Left colon (tissue), 2 donors: Measurements from ENCODE around the gene RAI14. TPM values are rescaled to one million over a fixed set of nuclear protein-coding genes. Genes with fewer than 3 reads are reported as not detected.
A peak's percentile ranks its signal among the peaks of the same experiment; 100 is the strongest.
"Not testable (repeated sequence)": the region's sequence is repeated elsewhere in the genome, so short reads cannot be mapped to it uniquely, and the experiment has no call there.

Experiments
- ATAC-seq: fragments of 200-7000 bp; cut with Tn5 transposase; one replicate; pipeline ENCODE4 v1.9.1; 2020; ENCODE audit warnings: mild to moderate bottlenecking, moderate library complexity
- DNase-seq, 2 donors: peaks; one replicate each; pipeline ENCODE4 v3.0.0-alpha.2; 2020
- intact Hi-C, 2 donors: fragments of 100-400 bp; cut with DNase I in 1 of 2; cut with micrococcal nuclease in 1 of 2; formaldehyde crosslinking; loops; one replicate each; pipeline versions ENCODE4 v1.11.2 to v1.14.0; 2022; cut with DNase I, micrococcal nuclease
- total RNA-seq, 2 donors: library from RNA; stranded (reverse); fragmentation: NEBNext Ultra II Directional; extraction: Animal tissue kit (Norgen Biotek cat#: 25700); gene quantifications; one replicate each; pipeline ENCODE4 v1.2.1, GENCODE V29; 2021
- donor health status: DM: no; HTN: no; CAD: no.
- donor health status: DM: yes; HTN: yes; CAD: no.

Gene RAI14
- total RNA-seq, 2 donors from 2014 or later: 11.3 to 32.2 TPM

DNA sequence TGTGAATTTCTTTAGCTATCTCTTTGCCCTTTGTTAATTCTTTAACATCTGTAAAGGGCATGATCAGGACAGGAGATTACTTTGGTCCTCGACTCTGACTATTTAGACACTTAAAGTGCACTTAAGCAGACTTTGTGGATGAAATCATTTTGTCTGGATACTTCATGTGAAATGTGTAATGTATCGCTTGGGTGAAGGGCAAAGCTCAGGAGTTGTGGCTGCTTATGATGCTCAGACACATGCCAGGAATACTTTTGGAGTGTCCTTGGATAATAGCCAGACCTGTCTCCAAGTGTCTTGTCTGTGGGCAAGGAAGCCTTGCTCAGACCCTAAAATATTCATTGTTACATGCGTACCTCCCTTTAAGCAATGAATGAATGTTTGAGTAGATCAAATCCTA is 87.8 kb downstream of the RAI14 start:
- no peak for ATAC-seq
- intact Hi-C loops: no loop called here

DNA sequence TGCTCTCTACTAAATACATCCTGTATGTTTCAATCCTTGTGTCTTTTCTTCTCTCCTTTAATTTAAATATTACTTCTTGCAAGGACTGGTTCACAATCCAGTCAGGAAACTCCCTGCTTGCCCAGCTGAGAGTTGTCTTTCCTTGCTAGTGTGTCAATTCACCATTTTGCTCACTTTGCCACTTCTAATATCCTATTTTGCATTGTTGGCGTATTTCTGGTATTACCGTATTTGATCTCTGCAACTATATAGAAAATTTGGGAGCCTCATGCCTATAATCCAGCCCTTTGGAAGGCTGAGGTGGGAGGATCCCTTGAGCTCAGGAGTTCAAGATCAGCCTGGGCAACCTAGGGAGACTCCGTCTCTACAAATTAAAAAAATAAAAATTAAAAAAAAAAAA is 92.3 kb downstream of the RAI14 start:
- ATAC-seq (no peak), DNase-seq (no peak)
- intact Hi-C loops: no loop called here

More for the DNA sequence above, 87.8 kb downstream of the RAI14 start:
- no peak for DNase-seq

DNA sequence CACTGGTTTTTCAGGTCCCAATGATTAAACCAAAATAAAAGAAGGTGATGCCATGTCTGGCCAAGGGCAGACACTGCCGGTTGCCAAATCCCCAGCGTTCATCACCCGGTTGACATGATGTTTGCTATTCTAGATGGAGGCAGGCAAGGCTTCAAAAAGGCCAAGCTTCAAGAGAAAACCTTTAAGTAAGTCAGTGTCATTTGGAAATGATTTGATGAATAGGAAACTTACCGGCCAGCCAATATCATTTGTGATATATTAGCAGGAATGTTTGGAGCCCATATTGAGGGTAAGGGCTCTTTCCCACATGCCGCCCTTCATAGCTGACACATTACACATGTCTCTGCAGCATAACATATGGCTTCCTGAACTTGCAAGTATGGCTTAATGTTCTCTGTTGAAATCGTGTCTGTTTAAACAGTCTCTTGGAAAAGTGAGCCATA is 93.3 kb downstream of the RAI14 start:
- ATAC-seq (no peak), DNase-seq (no peak)
- intact Hi-C loops: no loop called here

DNA sequence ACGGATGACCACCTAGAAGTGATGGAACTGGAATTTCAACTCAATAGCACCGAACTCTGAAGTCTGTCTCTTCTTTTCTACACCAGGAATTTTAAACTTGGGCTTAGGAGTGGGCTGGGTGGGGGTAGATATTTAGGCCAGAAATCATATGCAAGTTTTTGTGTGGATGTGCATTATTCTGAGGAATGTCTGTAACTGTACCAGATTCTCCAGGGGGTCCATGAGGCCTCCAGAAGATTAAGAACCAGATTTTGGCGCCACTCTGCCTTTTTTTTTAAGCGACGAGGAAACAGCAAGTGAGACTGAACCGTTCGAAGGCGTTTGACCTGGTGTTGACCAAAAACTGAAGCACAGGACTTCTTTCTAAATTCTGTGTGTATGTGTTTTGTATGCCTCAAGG is 94.1 kb downstream of the RAI14 start:
- intact Hi-C loops: no loop called here
- no peak for DNase-seq

DNA sequence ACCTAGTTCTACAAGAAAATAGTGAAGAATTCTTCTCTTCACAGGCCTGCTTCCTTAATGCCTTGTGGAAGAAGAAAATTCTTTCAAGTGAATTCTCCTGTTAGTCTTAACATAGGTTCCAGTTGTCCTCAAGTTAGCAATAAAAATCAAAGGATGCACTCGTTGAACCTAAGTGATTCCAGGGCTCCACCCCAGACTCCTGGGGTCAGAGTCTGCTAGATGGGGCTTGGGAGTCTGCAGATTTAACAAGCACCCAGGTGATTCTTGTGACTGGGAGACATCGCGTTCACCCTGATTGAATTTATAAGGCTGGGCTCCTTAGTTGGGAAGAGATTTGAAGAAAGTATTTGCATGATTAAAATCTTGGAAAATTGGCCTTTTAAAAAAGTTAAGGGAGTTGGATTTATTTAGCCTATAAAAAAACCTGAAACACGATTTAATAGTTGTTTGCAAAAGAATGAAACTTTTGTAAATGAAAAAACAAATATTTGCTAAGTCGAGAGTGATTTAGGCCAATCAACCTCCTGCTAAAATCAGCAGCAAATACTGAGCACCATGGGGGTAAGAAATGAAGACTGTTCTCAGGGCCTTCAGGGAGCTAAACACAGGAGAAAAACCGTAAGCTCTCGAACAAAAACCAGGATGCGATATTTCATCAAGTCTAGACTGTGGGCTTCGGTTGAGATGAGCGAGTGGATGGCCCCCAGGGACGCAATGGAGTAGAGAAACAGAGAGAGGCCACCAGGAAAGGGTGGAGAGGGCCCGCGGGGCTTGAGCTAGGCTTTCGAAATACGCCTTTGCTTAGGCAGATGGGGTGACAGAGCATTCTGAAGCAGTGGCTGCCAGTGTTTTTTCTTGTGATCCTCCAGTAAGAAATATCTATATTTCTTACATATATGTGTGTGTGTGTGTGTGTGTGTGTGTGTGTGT is 95.9 kb downstream of the RAI14 start:
- ATAC-seq (peak; percentile 98), DNase-seq (peak; percentile 35 to 44)
- intact Hi-C loops: no loop called here

More for the DNA sequence above, 94.1 kb downstream of the RAI14 start:
- ATAC-seq: no peak

DNA sequence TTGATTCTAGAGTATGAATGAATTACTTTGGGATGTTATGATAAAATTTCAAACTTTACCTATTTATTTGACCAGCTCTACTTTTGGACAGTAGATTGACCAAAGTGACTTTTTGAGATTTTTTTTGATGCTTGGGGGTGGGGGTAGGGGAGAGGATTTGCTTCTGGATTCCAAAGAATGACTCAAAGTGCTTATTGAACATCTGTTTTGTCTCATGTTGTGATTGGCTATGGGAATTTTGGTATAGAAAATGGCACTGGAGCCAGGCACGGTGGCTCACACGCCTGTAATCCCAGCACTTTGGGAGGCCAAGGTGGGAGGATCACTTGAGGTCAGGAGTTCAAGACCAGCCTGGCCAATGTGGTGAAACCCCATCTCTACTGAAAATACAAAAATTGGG is 97.1 kb downstream of the RAI14 start:
- DNase-seq, intact Hi-C loops, ATAC-seq: not testable (repeated sequence)

DNA sequence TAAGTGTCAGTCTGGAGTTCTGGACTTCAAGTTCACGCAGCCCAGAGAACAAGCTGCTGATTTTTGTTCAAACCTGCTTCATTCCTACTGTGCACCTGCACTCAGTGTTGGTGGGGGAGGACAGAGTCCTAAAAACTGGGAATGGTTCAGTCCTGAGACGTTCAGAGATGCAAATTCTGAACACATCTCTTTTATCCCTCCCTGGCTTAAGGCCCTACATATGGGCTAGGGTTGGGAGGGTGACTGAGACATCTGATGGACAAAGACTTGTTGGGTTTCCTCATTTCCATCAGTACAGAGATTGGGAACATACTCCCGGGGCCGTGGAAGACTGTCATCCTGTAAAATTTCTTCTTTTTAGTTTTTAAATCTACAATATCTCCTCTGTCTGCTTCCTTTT is 99.8 kb downstream of the RAI14 start:
- intact Hi-C loops: no loop called here
- no peak for ATAC-seq
- no peak for DNase-seq

DNA sequence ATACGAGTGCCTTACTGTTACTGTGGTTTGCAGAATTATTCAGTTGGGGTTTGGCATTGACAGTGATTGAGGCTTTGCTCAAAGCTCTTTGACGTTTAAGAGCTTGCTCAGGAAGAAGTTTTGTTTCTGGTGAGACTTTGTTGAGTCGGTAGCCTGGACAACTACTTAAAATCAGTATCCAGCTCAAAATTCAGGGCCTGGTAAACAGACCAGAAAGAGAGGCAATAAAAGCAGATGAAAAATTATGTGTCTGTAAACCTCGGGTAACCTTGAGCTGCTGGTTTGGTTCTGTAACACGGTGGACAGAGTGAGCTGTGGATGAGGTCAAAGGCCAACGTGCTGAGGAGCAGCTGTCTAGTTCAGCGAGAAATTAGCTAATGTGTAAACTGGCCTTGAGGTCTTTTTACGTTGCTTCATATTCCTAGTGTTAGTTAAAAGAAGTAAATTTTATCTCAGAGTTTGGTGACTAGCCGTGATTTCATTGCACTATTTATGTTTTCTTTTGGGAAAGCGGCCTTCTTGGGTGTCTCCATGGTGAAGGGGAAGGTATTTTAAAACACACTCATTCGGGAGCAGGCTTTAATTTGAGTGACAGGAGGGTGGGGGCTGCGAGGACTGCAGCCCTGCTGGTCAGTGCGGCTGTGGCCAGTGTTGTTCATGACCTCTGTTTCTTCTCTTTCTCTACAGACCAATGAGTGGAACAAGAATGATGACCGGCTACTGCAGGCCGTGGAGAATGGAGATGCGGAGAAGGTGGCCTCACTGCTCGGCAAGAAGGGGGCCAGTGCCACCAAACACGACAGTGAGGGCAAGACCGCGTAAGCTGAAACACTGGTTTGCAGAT is 100.9 kb downstream of the RAI14 start:
- DNase-seq: peak in 1 of 2 donors; percentile 17
- intact Hi-C loops: no loop called here
- peak; percentile 95 for ATAC-seq

DNA sequence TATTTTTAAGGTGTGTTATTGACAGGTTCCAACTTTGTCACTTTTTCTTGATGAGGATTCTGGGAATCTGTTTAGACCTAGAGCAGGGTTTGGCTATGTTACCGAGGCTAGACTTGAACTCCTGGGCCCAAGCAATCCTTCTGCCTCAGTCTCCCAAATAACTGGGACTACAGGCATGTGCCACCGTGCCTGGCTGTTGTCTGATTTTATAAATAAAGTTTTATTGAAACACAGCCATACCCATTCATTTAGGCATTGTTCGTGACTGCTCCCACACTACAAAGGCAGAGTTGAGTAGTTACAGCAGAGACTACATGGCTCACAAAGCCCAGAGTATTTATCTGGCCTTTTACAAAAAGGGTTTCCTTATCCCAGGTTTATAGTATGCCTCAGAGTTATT is 102.4 kb downstream of the RAI14 start:
- DNase-seq (no peak), ATAC-seq (no peak)
- intact Hi-C loops: no loop called here

DNA sequence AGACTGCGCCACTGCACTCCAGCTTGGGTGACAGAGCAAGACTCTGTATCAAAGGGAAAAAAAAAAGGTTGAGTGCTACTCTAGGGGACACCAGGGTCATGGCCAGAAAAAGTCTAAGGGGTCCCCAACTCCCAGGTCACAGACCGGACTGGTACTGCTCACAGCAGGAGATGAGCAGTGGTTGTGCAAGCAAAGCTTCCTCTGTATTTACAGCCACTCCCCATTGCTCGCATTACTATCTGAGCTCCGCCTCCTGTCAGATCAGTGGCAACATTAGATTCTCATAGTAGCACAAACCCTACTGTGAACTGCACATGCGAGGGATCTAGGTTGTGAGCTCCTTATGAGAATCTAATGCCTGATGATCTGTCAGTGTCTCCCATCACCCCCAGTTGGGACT is 103.1 kb downstream of the RAI14 start:
- DNase-seq, ATAC-seq, intact Hi-C loops: not testable (repeated sequence)

DNA sequence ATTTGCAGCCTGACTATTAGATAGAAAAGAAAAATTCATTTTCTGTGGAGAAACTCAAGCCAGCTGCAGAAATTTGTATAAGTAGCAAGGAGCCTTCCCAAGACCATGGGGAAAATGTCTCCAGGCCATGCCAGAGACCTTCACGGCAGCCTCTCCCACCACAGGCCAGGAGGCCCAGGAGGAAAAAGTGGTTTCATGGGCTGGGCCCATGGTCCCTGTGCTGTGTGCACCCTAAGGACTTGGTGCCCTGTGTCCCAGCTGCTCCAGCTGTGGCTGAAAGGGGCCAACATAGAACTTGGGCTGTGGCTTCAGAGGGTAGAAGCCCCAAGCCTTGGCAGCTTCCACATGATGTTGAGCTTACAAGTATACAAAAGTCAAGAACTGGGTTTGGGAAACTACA is 109.5 kb downstream of the RAI14 start:
- ATAC-seq (no peak), DNase-seq (no peak)
- intact Hi-C loops: no loop called here

DNA sequence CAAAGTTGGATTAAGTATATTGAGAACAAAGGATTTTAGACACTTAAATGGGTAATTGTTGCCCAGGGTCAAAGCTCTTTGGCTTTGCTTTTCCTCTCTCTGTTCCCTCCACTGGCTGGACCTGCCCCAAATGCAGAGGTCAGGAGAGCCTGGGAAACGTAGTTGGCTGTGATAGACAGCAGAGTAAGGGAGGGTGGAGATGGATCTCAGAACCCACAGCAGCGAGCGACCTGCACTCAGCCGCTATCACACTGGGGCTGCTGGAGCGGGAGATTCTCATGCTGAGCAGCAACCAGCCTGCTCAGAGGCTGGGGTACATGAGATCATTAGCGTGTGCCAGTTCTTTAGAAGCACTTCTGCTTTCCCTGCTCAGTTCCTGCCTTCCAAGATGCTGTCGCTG is 111.1 kb downstream of the RAI14 start:
- DNase-seq (no peak), ATAC-seq (no peak)
- intact Hi-C loops: no loop called here

DNA sequence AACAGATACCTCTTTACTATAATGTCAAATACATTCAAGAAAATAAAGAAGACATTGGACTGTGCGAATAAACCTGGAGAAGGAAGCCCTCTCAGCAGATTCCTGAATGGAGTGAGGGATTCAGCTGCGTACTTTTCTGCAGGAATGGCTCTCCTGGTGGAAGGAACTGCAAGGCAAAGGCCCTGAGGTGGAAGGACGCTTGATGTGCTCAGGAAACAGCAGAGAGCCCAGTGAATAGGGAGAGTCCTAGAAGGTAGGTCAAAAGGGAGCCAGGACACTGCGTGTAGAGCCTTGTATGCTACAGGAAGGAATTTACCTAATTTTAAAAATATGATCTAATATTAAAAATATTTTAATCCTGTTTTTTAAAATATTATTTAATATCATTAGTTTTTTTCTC is 114.4 kb downstream of the RAI14 start:
- intact Hi-C loops: no loop called here
- ATAC-seq (no peak), DNase-seq (no peak)

DNA sequence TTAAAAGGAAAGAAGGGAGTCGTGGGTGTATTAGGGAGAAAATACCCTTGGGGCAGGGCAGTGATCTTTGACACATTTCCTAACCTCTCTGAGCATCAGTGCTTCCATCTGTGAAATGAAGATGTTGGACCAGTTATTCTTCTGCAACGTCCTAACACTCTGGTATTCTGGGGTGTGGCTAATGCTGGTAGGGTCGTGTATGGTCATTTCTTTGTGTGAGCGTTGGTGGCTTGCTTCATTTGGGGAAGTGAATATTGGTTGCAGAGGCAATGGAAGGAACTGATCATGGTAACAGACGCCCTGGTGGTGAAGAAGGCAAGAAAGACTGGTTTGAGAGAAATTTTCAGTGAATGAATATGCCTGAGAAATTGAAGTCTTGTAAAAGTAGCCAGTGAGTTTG is 114.9 kb downstream of the RAI14 start:
- no peak for ATAC-seq
- intact Hi-C loops: no loop called here
- DNase-seq: no peak

DNA sequence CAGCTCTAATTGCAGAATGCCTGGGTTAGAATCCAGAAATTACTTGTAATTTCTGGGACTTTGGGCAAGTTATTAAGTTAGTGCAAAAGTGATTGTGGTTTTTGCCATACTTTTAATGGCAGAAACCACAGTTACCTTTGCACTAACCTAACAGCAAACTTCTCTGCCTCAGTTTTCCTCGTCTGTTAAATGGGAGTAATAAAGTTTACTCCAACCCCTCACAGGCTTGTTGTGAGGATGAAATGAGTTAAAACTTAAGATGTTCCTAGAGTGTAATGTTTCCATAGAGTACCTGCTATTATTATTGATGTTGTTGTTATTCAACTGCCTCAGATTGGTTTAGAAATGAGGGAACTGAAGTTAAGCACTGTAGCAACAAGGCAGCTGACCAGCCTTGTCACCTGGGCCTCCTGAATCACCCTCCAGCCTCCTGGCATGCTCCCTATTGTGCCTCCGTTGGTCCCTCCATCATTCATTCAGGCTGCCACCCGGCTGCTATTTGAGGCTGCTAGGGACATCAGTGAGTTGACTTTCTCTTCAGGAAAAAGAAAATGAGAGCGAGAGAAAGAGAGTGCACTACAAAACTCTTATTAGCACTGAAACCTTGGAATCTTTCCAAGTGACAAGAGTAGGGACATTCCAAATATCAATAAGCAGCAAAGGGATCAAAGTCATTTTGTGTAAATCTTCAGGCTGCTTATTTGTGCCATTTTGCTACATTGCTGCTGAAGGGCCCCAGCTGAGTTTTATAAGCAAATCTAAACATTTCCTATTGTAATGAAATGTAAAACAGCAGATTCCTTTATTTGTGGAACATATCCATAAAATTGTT is 116.4 kb downstream of the RAI14 start:
- intact Hi-C loops: no loop called here
- ATAC-seq: no peak
- no peak for DNase-seq

DNA sequence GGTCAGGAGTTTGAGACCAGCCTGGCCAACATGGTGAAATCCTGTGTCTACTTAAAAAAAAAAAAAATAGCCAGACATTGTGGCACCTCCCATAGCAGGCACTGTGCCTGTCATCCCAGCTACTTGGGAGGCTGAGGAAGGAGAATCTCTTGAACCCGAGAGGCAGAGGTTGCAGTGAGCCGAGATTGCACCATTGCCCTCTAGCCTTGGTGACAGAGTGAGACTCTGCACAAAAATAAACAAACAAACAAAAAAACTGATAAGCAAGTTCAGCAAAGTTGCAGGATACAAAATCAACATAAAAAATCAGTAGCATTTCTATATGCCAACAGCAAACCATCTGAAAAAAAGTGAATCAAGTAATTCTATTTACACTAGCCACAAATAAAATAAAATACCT is 118.0 kb downstream of the RAI14 start:
- intact Hi-C loops: no loop called here
- ATAC-seq: no peak
- DNase-seq: no peak

DNA sequence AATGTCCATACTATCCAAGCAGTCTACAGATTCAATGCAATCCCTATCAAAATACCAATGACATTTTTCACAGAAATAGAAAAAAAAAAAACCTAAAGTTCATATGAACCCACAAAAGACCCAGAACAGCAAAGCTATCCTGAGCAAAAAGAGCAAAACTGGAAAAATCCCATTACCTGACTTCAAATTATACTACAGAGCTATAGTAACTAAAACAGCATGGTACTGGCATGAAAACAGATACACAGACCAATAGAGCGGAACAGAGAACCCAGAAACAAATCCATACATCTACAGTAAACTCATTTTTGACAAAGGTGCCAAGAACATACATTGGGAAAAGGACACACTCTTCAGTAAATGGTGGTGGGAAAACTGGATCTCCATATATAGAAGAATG is 118.5 kb downstream of the RAI14 start:
- intact Hi-C loops, ATAC-seq, DNase-seq: not testable (repeated sequence)

DNA sequence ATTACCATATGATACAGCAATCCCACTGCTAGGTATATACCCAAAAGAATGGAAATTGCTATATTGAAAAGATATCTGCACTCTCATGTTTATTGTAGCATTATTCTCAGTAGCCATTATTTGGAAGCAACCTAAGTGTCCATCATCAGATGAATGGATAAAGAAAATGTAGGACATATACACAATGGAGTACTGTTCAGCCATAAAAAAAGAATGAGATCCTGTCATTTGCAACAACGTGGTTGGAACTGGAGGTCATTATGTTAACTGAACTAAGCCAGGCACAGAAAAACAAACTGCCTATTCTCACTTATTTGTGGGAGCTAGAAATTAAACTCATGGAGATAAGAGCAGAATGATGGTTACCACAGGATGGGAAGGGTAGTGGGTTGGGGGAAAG is 119.8 kb downstream of the RAI14 start:
- intact Hi-C loops: no loop called here
- ATAC-seq (no peak), DNase-seq (no peak)
